Measurements from ENCODE around the gene SSU72.

DNA sequence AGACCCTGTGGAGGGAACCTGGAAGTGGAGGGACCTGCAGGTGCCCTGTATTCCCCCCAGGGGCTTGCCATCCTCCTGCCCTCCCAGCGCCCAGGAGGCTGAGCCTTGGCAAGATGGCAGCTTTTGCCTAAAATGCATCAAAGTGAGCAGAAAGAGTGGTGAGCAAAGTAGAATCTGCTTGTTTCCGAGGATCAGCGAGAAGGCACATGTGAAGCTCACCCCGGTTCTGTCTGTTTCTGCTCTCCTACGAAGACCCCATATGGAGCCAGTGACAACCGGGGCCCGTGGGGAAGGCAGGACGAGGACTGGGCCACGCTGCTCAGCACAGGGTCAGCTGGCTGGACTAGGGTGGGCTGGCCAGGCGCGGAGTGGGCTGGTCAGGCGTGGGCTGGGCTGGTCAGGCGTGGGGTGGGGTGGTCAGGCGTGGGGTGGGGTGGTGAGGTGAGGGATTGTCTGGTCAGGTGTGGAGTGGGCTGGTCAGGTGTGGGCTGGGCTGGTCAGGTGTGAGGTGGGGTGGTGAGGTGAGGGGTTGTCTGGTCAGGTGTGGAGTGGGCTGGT is 30.4 kb upstream of the SSU72 start:
- TF ChIP-seq, protein P1, sequence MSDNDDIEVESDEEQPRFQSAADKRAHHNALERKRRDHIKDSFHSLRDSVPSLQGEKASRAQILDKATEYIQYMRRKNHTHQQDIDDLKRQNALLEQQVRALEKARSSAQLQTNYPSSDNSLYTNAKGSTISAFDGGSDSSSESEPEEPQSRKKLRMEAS (IDR thresholded peaks at IDR 0.05; ENCODE audit: insufficient read depth, insufficient read length) = no peak
- TF ChIP-seq GATA2 (IDR thresholded peaks at IDR 0.05; ENCODE audit: insufficient read depth, insufficient read length, low read depth, low read length) (no peak), CTCF (IDR thresholded peaks at IDR 0.05; ENCODE audit: extremely low read depth in 1 of 2, insufficient read depth in 1 of 2, low read depth in 1 of 2, low read length in 2 of 2) (no peak)
